ENCODE results near the gene FN3KRP. TPM values are rescaled to one million over a fixed set of nuclear protein-coding genes. Genes with fewer than 3 reads are reported as not detected.

The FN3KRP gene
- total and polyA plus RNA-seq, 2 experiments from 2014 or later, result 18.6 to 38.7 TPM

- Histone ChIP-seq H3K4me3 (no peak overlapping the region), H3K36me3 (no peaks in the 10 kb centered on the region), H3K27ac (no peak overlapping the region), H3K4me1 (ENCODE audit: low read depth) (no peaks in the 10 kb centered on the region), H3K9me3 (ENCODE audit: low read depth) (no peaks in the 10 kb centered on the region), H3K27me3 (no peaks in the 10 kb centered on the region)
- TF ChIP-seq CTCF (IDR thresholded peaks at IDR 0.05; ENCODE audit: low read depth, low read length), result no peak
- no peak for DNase-seq (ENCODE audit: low read depth in 1 of 2, low spot score in 1 of 2)
Observed at GRCh38 chr17:82679586-82680465, 36.7 kb upstream of the FN3KRP start.

- no peaks in the 10 kb centered on the region for H3K27me3 ChIP-seq
- no peaks in the 10 kb centered on the region for H3K9me3 ChIP-seq (ENCODE audit: low read depth)
- no peaks in the 10 kb centered on the region for H3K36me3 ChIP-seq
- DNase-seq (ENCODE audit: low read depth in 1 of 2, low spot score in 1 of 2), result no peak
- TF ChIP-seq CTCF (IDR thresholded peaks at IDR 0.05; ENCODE audit: low read depth, low read length), result no peak
- no peak overlapping the region for H3K27ac ChIP-seq
- no peaks in the 10 kb centered on the region for H3K4me1 ChIP-seq (ENCODE audit: low read depth)
- no peak overlapping the region for H3K4me3 ChIP-seq
Observed at GRCh38 chr17:82681547-82681946, 35.0 kb upstream of the FN3KRP start.

DNA sequence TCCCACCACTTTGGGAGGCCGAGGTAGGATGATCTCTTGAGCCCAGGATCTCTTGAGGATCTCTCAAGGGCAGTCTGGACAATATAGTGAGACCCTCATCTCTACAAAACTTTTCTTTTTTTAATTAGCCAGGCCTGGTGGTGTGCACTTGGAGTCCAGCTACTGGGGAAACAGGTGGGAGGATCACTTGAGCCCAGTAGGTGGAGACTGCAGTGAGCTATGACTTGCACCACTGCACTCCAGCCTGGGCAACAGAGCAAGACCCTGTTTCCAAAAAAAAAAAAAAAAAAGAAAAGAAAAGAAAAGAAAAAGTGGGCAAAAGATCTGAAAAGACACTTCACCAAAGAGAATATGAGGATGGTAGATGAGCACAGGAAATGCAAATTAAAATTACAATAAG is 33.0 kb upstream of the FN3KRP start:
- Histone ChIP-seq H3K36me3 (no peaks in the 10 kb centered on the region), H3K9me3 (ENCODE audit: low read depth) (no peaks in the 10 kb centered on the region), H3K27me3 (no peaks in the 10 kb centered on the region), H3K4me3 (no peak overlapping the region), H3K4me1 (ENCODE audit: low read depth) (no peaks in the 10 kb centered on the region), H3K27ac (no peak overlapping the region)
- DNase-seq (ENCODE audit: low read depth in 1 of 2, low spot score in 1 of 2), result no peak
- TF ChIP-seq CTCF (IDR thresholded peaks at IDR 0.05; ENCODE audit: low read depth, low read length), result no peak

GRCh38 chr17:82684228-82684841 is 32.2 kb upstream of the FN3KRP start:
- H3K27me3 ChIP-seq, result no peaks in the 10 kb centered on the region
- no peak for DNase-seq (ENCODE audit: low read depth in 1 of 2, low spot score in 1 of 2)
- no peak overlapping the region for H3K27ac ChIP-seq
- H3K4me3 ChIP-seq, result no peak overlapping the region
- no peaks in the 10 kb centered on the region for H3K4me1 ChIP-seq (ENCODE audit: low read depth)
- H3K36me3 ChIP-seq, result no peaks in the 10 kb centered on the region
- TF ChIP-seq CTCF (IDR thresholded peaks at IDR 0.05; ENCODE audit: low read depth, low read length), result no peak
- H3K9me3 ChIP-seq (ENCODE audit: low read depth), result no peaks in the 10 kb centered on the region

DNA sequence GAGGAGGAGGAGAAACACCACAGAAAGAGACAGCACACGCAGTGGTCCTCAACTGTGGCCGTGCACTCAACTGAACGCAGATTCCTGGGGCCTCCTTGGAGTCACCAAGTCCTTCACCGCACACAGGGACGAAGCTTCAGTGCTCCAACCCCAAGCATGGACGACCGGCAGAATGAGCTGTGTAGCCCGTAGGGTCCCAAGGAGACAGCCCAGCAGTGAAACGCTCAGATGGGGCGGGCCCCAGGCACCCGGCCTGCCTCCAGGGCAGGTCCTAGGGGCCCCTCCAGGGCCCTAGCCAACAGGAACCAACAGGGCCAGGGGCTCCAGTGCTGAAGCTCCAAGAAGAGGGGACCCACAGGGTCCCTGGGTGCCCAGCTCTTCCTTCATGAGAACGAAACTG is 31.2 kb upstream of the FN3KRP start:
- DNase-seq (ENCODE audit: low read depth in 1 of 2, low spot score in 1 of 2), result no peak
- TF ChIP-seq CTCF (IDR thresholded peaks at IDR 0.05; ENCODE audit: low read depth, low read length), result no peak
- Histone ChIP-seq H3K27ac (no peak overlapping the region), H3K27me3 (no peaks in the 10 kb centered on the region), H3K36me3 (no peaks in the 10 kb centered on the region), H3K4me3 (no peak overlapping the region), H3K9me3 (ENCODE audit: low read depth) (no peaks in the 10 kb centered on the region), H3K4me1 (ENCODE audit: low read depth) (no peaks in the 10 kb centered on the region)
